IMR-90 (cell line): ENCODE results near the gene NR2F2. TPM values are rescaled to one million over a fixed set of nuclear protein-coding genes. Genes with fewer than 3 reads are reported as not detected.

Source experiments
- ATAC-seq: fragments of 200-7000 bp; cut with Tn5 transposase; 2 replicates; pipeline ENCODE4 v1.9.1; 2020; ENCODE audit warnings: low read depth, mild to moderate bottlenecking, moderate library complexity
- BruUV-seq: library from RNA; stranded (reverse); fragments of 400-500 nt; replicated peaks from 2 replicates; lab custom pipeline; 2021; lab: Mats Ljungman, UMichigan
- CTCF ChIA-PET: fragments of 300-600 bp; formaldehyde crosslinking; extraction: SDS; loops from one replicate; lab custom pipeline; 2021; ENCODE audit warnings: antibody characterized with exemption; lab: Yijun Ruan, JAX
- POLR2A ChIA-PET: fragments of 300-600 bp; sonication (Branson Sonifier 250); formaldehyde crosslinking; loops from one replicate; lab custom pipeline; 2022; ENCODE audit warnings: antibody characterized with exemption; ENCODE audit not compliant: unreplicated experiment; lab: Charles Lee
- DNase-seq: peaks from one replicate; pipeline ENCODE4 v3.0.0; 2013
- H2AFZ ChIP-seq: replicated peaks from 2 replicates; pipeline ENCODE3; 2013; ENCODE audit warnings: low read length, mild to moderate bottlenecking; ENCODE audit not compliant: poor library complexity
- H2AK5ac ChIP-seq: 2 replicates; pipeline ENCODE4 v1.6.1; 2013; ENCODE audit warnings: low read depth, low read length, inconsistent platforms
- H2AK9ac ChIP-seq: replicated peaks from 2 replicates; pipeline ENCODE3; 2013; ENCODE audit warnings: mild to moderate bottlenecking, low read depth, low read length, moderate library complexity; ENCODE audit not compliant: poor library complexity
- H2BK120ac ChIP-seq: 2 replicates; pipeline ENCODE4 v1.6.1; 2013; ENCODE audit warnings: low read depth, low read length, inconsistent platforms
- H2BK15ac ChIP-seq: 3 replicates; pipeline ENCODE4 v1.6.1; 2013; ENCODE audit warnings: low read depth, low read length, inconsistent platforms
- H2BK20ac ChIP-seq: 2 replicates; pipeline ENCODE4 v1.6.1; 2013; ENCODE audit warnings: low read depth, mild to moderate bottlenecking, inconsistent platforms, low read length, moderate library complexity
- H2BK5ac ChIP-seq: 2 replicates; pipeline ENCODE4 v1.6.1; 2013; ENCODE audit warnings: mild to moderate bottlenecking, low read depth, low read length, inconsistent platforms; ENCODE audit not compliant: poor library complexity, severe bottlenecking
- H3K14ac ChIP-seq: replicated peaks from 2 replicates; pipeline ENCODE4 v1.6.1; 2013; ENCODE audit warnings: low read depth, low read length, inconsistent platforms
- H3K18ac ChIP-seq: 2 replicates; pipeline ENCODE4 v1.6.1; 2013; ENCODE audit warnings: low read depth, low read length, control low read depth
- H3K23ac ChIP-seq: 2 replicates; pipeline ENCODE4 v1.6.1; 2013; ENCODE audit warnings: low read depth, low read length, inconsistent platforms
- H3K27ac ChIP-seq: 2 replicates; pipeline ENCODE4 v1.5.1; 2013; ENCODE audit warnings: mild to moderate bottlenecking, control low read depth, low read length; ENCODE audit not compliant: insufficient read depth
- H3K27me3 ChIP-seq: 2 replicates; pipeline ENCODE4 v1.6.1; 2013; ENCODE audit warnings: low read length; ENCODE audit not compliant: control insufficient read depth, insufficient read depth
- H3K36me3 ChIP-seq: 2 replicates; pipeline ENCODE4 v1.6.1; 2013; ENCODE audit warnings: low read length, mixed read lengths; ENCODE audit not compliant: control insufficient read depth, insufficient read depth
- H3K4ac ChIP-seq: 2 replicates; pipeline ENCODE4 v1.6.1; 2013; ENCODE audit warnings: low read depth, low read length, inconsistent platforms
- H3K4me1 ChIP-seq: 2 replicates; pipeline ENCODE4 v1.6.1; 2013; ENCODE audit warnings: low read length, mixed read lengths; ENCODE audit not compliant: control insufficient read depth, insufficient read depth
- H3K4me2 ChIP-seq: 2 replicates; pipeline ENCODE4 v1.6.1; 2013; ENCODE audit warnings: low read depth, mild to moderate bottlenecking, control low read depth, low read length, moderate library complexity
- H3K4me3 ChIP-seq: 2 replicates; pipeline ENCODE4 v1.5.1; 2013; ENCODE audit warnings: low read depth, mild to moderate bottlenecking, control low read depth, low read length, moderate library complexity; ENCODE audit not compliant: insufficient read depth
- H3K56ac ChIP-seq: 2 replicates; pipeline ENCODE4 v1.6.1; 2013; ENCODE audit warnings: low read length, inconsistent platforms; ENCODE audit not compliant: insufficient read depth; ENCODE audit errors: extremely low read depth
- H3K79me1 ChIP-seq, 2 experiments: 2 replicates each; pipeline ENCODE4 v1.6.1; 2013; ENCODE audit warnings: low read length in 2 of 2, inconsistent platforms in 1 of 2, low read depth in 1 of 2
- H3K9ac ChIP-seq: 2 replicates; pipeline ENCODE4 v1.6.1; 2013; ENCODE audit warnings: low read depth, low read length, control low read depth
- H3K9me1 ChIP-seq: 2 replicates; pipeline ENCODE4 v1.6.1; 2013; ENCODE audit warnings: low read length, inconsistent platforms; ENCODE audit not compliant: insufficient read depth
- H3K9me3 ChIP-seq: 2 replicates; pipeline ENCODE4 v1.6.1; 2013; ENCODE audit warnings: low read length; ENCODE audit not compliant: control insufficient read depth, insufficient read depth
- H4K20me1 ChIP-seq: 2 replicates; pipeline ENCODE4 v1.6.1; 2013; ENCODE audit warnings: low read length, inconsistent platforms; ENCODE audit not compliant: insufficient read depth
- H4K5ac ChIP-seq: 2 replicates; pipeline ENCODE4 v1.6.1; 2013; ENCODE audit warnings: mild to moderate bottlenecking, low read depth, low read length, control low read depth
- H4K8ac ChIP-seq, 2 experiments: 2 replicates each; pipeline ENCODE4 v1.6.1; 2013; ENCODE audit warnings: low read depth in 2 of 2, low read length in 2 of 2, control low read depth in 1 of 2, inconsistent platforms in 1 of 2
- H4K91ac ChIP-seq: 2 replicates; pipeline ENCODE4 v1.6.1; 2013; ENCODE audit warnings: low read depth, low read length, inconsistent platforms; ENCODE audit not compliant: insufficient read depth
- BHLHE40 ChIP-seq: fragments of 150-350 bp; IDR thresholded peaks from 2 replicates; pipeline ENCODE4 v1.6.1; 2016; ENCODE audit warnings: mild to moderate bottlenecking, low read depth, low read length
- CEBPB ChIP-seq: IDR thresholded peaks from 2 replicates; pipeline ENCODE4 v1.6.1; 2012; ENCODE audit warnings: low read depth, low read length, improper control_type of control experiment
- FOS ChIP-seq: fragments of 150-350 bp; IDR thresholded peaks from 2 replicates; pipeline ENCODE4 v1.6.1; 2016; ENCODE audit warnings: low read depth, low read length
- MAFK ChIP-seq: IDR thresholded peaks from 2 replicates; pipeline ENCODE4 v1.6.1; 2012; ENCODE audit warnings: low read depth, low read length, improper control_type of control experiment
- MAZ ChIP-seq: IDR thresholded peaks from 2 replicates; pipeline ENCODE4 v1.6.1; 2012; ENCODE audit warnings: low read depth, mild to moderate bottlenecking, low read length, improper control_type of control experiment, moderate library complexity, borderline replicate concordance
- POLR2A ChIP-seq: IDR thresholded peaks from 2 replicates; pipeline ENCODE4 v1.6.1; 2012; ENCODE audit warnings: mild to moderate bottlenecking, low read depth, low read length
- RAD21 ChIP-seq: IDR thresholded peaks from 2 replicates; pipeline ENCODE4 v1.6.1; 2012; ENCODE audit warnings: low read length, improper control_type of control experiment
- RFX5 ChIP-seq: IDR thresholded peaks from 2 replicates; pipeline ENCODE4 v1.8.0; 2012; ENCODE audit warnings: low read depth, mild to moderate bottlenecking, low read length, moderate library complexity
- WGBS, 2 experiments: methylation state at CpG; one replicate each; pipeline versions ENCODE4 v1.1.5 to v1.1.7; 2013; ENCODE audit warnings: missing lambda C conversion rate in 2 of 2; ENCODE audit not compliant: insufficient read length in 1 of 2; ENCODE audit errors: extremely low coverage in 2 of 2; 5-methylcytosine and 5-hydroxymethylcytosine counted together
- dilution Hi-C: fragments of 300-500 bp; cut with HindIII; formaldehyde crosslinking; loops from one replicate; pipeline ENCODE4 v1.14.3; 2018; ENCODE audit warnings: low sequenced_read_pairs; ENCODE audit not compliant: unreplicated experiment
- in situ Hi-C: fragments of 300-500 bp; cut with MboI; formaldehyde crosslinking; loops from 3 replicates; pipeline ENCODE4 v1.14.3; 2019; ENCODE audit warnings: low sequenced_read_pairs, inconsistent platforms, mixed read lengths
- intact Hi-C: fragments of 100-400 bp; cut with micrococcal nuclease; formaldehyde crosslinking; loops from 2 replicates; pipeline ENCODE4 v1.10.0; 2022
- polyA plus RNA-seq, 3 experiments: library from polyadenylated mRNA; depleted of rRNA; stranded (reverse); fragments of >200 nt; gene quantifications; 2 replicates each; pipeline ENCODE4 v1.2.3, GENCODE V29; 2012; ENCODE audit warnings: low replicate concordance in 1 of 3
- total RNA-seq: library from RNA; depleted of rRNA; stranded (reverse); fragments of >200 nt; gene quantifications from 2 replicates; pipeline ENCODE4 v1.2.3, GENCODE V29; 2012
- TF ChIP-seq, protein P1 (sequence below): conservative IDR thresholded peaks from 2 replicates; pipeline ENCODE4 v1.5.1; 2012; ENCODE audit warnings: mild to moderate bottlenecking, low read depth, low read length, improper control_type of control experiment
- TF ChIP-seq, protein P2 (sequence below): fragments of 150-350 bp; IDR thresholded peaks from 2 replicates; pipeline ENCODE4 v1.6.1; 2017; ENCODE audit warnings: mild to moderate bottlenecking, antibody characterized with exemption, low read length, low read depth

The NR2F2 gene
- total and polyA plus RNA-seq, 2 of the 4 experiments (the other 2 are of a cell fraction) = 20.3 to 161 TPM

DNA sequence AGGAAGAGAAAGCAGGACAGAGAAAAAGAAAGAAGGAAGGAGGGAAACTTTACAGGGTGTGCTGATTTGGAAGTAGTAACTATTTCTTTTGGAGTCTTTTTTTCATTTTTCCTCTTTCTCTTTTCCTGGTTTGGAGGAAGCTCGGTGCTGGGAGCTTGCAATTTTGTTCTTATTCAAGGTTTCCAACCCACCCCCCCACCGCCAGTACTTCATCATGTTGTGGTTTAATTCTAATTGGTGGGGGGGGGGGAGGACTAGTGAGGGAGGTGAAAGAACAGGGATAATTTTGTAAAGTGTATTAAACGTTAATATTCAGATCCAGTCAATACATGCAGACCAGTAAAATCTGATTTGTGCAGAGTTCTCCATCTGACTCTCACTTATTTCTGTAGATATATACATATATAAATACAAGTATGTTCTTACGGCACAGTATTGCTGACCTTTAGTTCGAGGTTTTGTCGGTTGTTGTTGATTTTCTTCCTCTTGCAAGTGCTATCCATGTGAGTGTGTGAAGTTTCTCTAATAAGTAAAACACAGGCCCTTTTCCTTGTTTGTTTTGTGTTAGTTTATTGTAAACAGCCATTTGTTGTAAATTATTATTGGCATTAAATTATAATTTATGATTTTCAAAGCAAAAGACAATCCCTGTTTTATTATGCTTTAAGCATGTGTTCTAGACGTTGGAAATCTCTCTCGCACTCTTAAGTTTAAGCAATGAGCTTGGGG lies 9.3 kb downstream of the NR2F2 start:
- Histone ChIP-seq H3K4me3 (peak overlapping the region; percentile 84), H3K14ac (peak overlapping the region; percentile 96), H2BK15ac (peak overlapping the region; percentile 61; the same call in 1 of the 3 replicates), H3K9me3 (no peaks in the 10 kb centered on the region), H3K36me3 (peaks cover 42% of the 10 kb centered on the region), H3K18ac (peak overlapping the region; percentile 87), H2BK20ac (no peak overlapping the region), H3K4ac (peak overlapping the region; percentile 84; the same call in 1 of the 2 replicates), H3K27me3 (no peaks in the 10 kb centered on the region), H2BK5ac (peak overlapping the region; percentile 96), H4K8ac (peak overlapping the region; percentile 49 to 74), H3K27ac (peak overlapping the region; percentile 88), H4K20me1 (peaks cover 25% of the 10 kb centered on the region), H2AK9ac (no peak overlapping the region), H2AFZ (no peak overlapping the region), H2AK5ac (no peak overlapping the region), H4K5ac (peak overlapping the region; percentile 78), H3K23ac (peak overlapping the region; percentile 97), H3K9me1 (no peaks in the 10 kb centered on the region), H3K79me1 (no peaks in the 10 kb centered on the region), H3K9ac (peak overlapping the region; percentile 96), H4K91ac (peak overlapping the region; percentile 77), H2BK120ac (peak overlapping the region; percentile 72), H3K56ac (peak overlapping the region; percentile 97), H3K4me1 (peaks cover 24% of the 10 kb centered on the region), H3K4me2 (peak overlapping the region; percentile 99)
- no TSS peak for BruUV-seq
- ATAC-seq (no peak), DNase-seq (no peak)
- dilution Hi-C loops (no loop called here), intact Hi-C loops (loop anchor here (5.0 kb wide), 1 partner anchor 452 kb away; no protein-coding TSS in a partner anchor), in situ Hi-C loops (loop anchor here (10.0 to 25.0 kb wide), 4 partner anchors 777 to 1315 kb away; no protein-coding TSS in a partner anchor)
- CTCF ChIA-PET = interaction anchor here (0.6 to 0.9 kb wide), 2 partner anchors 12 to 1039 kb away, joined by 3 read pairs; no protein-coding TSS in a partner anchor
- POLR2A ChIA-PET = interaction anchor here (0.6 to 1.9 kb wide), 7 partner anchors 9 to 1859 kb away, joined by 3 to 13 read pairs (median 5); partner anchors contain the start of gene NR2F2
- no peak for TF ChIP-seq MAZ
- TF ChIP-seq MAFK = no peak
- TF ChIP-seq FOS = no peak
- TF ChIP-seq RFX5 = no peak
- TF ChIP-seq, protein P1, sequence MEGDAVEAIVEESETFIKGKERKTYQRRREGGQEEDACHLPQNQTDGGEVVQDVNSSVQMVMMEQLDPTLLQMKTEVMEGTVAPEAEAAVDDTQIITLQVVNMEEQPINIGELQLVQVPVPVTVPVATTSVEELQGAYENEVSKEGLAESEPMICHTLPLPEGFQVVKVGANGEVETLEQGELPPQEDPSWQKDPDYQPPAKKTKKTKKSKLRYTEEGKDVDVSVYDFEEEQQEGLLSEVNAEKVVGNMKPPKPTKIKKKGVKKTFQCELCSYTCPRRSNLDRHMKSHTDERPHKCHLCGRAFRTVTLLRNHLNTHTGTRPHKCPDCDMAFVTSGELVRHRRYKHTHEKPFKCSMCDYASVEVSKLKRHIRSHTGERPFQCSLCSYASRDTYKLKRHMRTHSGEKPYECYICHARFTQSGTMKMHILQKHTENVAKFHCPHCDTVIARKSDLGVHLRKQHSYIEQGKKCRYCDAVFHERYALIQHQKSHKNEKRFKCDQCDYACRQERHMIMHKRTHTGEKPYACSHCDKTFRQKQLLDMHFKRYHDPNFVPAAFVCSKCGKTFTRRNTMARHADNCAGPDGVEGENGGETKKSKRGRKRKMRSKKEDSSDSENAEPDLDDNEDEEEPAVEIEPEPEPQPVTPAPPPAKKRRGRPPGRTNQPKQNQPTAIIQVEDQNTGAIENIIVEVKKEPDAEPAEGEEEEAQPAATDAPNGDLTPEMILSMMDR = no peak
- no peak for TF ChIP-seq BHLHE40
- TF ChIP-seq RAD21 = no peak
- TF ChIP-seq POLR2A = no peak
- TF ChIP-seq, protein P2, sequence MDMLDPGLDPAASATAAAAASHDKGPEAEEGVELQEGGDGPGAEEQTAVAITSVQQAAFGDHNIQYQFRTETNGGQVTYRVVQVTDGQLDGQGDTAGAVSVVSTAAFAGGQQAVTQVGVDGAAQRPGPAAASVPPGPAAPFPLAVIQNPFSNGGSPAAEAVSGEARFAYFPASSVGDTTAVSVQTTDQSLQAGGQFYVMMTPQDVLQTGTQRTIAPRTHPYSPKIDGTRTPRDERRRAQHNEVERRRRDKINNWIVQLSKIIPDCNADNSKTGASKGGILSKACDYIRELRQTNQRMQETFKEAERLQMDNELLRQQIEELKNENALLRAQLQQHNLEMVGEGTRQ = no peak
- no peak for TF ChIP-seq CEBPB
- whole genome bisulfite sequencing, 2 experiments = no CpG with 5 or more reads among the region's 8 CpGs
